ENCODE results near the gene HRC.
"Not testable (repeated sequence)": the region's sequence is repeated elsewhere in the genome, so short reads cannot be mapped to it uniquely, and the experiment has no call there.

HRC gene, protein sequence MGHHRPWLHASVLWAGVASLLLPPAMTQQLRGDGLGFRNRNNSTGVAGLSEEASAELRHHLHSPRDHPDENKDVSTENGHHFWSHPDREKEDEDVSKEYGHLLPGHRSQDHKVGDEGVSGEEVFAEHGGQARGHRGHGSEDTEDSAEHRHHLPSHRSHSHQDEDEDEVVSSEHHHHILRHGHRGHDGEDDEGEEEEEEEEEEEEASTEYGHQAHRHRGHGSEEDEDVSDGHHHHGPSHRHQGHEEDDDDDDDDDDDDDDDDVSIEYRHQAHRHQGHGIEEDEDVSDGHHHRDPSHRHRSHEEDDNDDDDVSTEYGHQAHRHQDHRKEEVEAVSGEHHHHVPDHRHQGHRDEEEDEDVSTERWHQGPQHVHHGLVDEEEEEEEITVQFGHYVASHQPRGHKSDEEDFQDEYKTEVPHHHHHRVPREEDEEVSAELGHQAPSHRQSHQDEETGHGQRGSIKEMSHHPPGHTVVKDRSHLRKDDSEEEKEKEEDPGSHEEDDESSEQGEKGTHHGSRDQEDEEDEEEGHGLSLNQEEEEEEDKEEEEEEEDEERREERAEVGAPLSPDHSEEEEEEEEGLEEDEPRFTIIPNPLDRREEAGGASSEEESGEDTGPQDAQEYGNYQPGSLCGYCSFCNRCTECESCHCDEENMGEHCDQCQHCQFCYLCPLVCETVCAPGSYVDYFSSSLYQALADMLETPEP

DNA sequence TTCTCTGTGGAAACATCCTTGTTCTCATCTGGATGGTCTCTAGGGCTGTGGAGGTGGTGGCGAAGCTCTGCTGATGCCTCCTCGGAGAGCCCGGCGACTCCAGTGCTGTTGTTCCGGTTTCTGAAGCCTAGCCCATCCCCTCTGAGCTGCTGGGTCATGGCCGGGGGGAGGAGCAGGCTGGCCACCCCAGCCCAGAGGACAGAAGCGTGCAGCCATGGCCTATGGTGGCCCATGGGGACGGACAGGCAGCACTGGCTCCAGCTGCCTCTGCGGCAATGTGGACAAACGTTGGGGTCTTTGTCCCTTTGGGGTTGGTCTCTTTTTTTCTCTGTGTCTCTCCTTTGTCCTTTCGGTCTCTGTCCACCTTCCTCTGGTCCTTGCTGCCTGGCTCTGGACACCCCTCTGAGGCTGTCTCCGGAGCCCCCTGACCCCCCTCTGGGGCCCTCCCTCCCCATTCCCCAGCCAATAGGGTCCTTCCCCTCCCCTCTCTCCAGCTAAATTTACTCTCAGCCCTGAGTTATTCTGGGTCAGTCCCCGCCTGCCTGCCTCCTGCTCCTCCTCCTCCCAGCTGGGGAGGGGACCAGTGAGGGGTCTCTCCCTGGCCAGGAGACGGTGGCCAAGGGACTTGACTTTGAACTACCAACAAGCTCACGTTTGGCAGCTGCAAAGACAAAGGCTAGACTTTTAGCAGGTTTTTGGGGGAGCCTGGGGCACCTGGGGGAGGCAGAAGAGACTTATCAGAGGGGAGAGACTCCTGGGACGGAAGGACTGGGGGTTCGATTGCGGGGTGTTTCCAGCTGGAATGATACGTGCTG, at the start of gene HRC:
Gene HRC, minus strand, starts transcription at position 392 of the 815 bp plus-strand sequence. Its CDS starts 159 bp downstream, at position 233.
- no peak for DNase-seq (ENCODE audit: low read depth in 2 of 2, low spot score in 1 of 2)

DNA sequence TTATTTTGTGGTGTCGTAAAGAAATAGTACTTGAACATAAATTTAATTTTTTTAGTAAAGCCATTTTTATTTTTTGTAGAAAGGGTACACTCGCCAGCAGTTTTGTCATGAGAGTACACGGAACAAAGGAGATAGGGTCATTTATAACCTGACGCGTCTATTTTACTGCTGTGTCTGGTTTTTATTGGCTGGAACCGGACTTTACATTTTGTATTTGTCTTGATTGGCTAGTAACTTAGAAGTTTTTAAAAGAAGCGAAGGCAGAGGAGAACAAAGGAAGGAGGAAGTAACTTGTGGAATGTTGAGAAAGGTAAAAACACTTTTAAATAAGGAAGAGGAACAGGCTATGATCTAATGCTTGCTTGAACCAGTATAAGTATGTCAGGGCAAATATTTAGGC, 45.8 kb upstream of the HRC start:
- DNase-seq (ENCODE audit: low read depth in 2 of 2, low spot score in 1 of 2) = no peak

DNA sequence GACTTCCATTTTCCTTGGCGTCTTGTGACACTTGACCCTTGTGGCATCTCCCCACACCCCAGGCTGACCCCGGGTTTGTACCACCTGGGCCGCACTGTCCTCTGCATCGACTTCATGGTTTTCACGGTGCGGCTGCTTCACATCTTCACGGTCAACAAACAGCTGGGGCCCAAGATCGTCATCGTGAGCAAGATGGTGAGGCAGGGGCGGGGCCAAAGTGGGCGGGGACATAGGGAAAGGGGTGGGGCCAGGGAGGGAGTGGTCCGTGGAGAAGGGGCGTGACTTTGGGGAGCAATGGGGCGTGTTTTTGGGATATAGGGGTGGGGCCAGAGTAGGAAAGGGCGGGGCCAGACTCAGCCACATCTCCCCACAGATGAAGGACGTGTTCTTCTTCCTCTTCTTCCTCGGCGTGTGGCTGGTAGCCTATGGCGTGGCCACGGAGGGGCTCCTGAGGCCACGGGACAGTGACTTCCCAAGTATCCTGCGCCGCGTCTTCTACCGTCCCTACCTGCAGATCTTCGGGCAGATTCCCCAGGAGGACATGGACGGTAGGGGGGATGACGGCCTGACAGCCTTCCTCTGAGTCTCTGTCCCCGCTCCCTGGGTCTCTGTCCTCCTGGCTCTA, 45.2 kb upstream of the HRC start:
- no peak for DNase-seq (ENCODE audit: low read depth in 2 of 2, low spot score in 1 of 2)

DNA sequence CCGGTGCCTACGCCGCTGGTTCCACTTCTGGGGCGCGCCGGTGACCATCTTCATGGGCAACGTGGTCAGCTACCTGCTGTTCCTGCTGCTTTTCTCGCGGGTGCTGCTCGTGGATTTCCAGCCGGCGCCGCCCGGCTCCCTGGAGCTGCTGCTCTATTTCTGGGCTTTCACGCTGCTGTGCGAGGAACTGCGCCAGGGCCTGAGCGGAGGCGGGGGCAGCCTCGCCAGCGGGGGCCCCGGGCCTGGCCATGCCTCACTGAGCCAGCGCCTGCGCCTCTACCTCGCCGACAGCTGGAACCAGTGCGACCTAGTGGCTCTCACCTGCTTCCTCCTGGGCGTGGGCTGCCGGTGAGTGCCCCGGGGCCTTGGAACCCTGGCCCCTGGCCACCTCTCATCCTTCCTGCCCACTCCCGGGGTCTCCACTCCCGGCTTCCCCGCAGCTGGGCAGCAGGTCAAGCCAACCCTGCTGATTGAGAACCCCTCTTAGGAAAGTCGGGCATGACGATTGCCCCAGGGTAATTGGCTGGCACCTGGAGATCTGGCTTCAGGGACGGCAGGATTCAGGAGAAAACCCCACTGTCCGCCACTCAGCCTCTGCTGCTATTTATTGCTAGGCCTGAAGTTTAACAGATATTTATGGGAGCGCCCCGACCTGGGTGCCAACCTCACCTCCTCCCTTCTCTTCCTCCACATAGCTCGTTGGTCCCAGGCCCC, 41.5 kb upstream of the HRC start:
- DNase-seq (ENCODE audit: low read depth in 2 of 2, low spot score in 1 of 2) = no peak

DNA sequence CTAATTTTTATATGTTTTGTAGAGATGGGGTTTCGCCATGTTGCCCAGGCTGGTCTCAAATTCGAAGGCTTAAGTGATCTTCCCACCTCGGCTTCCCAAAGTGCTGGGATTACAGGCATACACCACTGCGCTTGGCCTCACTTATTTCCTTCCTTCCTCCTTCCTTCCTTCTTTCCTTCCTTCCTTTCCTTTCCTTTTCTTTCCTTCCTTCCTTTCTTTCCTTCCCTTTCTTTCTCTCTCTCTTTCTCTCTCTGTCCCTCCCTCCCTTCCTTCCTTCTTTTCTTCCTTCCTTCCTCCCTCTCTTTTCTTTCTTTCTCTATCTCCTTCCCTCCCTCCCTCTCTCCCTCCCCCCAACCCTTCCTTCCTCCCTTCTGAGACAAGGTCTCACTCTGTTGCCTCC, 39.2 kb upstream of the HRC start:
- DNase-seq (ENCODE audit: low read depth in 2 of 2, low spot score in 1 of 2) = no peak

DNA sequence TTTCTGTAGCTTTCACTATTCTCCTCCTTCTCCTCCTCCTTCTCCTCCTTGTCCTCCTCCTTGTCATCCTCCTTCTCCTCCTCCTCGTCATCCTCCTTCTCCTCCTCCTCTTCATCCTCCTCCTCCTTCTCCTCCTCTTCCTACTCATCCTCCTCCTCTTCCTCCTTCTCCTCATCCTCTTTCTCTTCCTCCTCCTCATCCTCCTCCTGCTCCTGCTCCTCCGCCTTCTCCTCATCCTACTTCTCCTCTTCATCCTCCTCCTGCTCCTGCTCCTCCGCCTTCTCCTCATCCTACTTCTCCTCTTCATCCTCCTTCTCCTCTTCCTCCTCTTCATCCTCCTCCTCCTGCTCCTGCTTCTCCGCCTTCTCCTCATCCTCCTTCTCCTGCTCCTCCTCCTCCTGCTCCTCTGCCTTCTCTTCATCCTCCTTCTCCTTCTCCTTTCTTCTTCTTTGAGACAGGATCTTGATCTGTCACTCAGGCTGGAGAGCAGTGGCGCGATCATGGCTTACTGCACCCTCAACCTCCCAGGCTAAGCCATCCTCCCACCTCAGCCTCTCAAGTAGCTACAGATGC, 38.7 kb upstream of the HRC start:
- no peak for DNase-seq (ENCODE audit: low read depth in 2 of 2, low spot score in 1 of 2)

DNA sequence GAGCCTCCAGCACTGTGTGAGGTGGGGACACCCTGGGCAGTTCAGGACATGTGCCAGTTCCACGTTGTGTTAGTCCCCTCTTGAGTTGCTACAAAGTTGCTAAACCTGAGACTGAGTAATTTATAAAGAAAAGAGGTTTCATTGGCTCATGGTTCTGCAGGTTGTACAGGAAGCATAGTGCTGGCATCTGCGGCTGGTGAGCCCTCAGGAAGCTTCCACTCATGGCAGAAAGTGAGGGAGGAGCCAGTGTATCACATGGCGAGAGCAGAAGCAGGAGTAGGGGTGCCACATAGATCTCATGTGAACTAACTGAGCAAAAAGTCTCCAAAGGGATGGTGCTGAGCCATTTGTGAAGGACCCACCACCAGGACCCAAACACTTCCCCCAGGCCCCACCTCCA, 35.6 kb upstream of the HRC start:
- DNase-seq (ENCODE audit: low read depth in 2 of 2, low spot score in 1 of 2) = no peak

DNA sequence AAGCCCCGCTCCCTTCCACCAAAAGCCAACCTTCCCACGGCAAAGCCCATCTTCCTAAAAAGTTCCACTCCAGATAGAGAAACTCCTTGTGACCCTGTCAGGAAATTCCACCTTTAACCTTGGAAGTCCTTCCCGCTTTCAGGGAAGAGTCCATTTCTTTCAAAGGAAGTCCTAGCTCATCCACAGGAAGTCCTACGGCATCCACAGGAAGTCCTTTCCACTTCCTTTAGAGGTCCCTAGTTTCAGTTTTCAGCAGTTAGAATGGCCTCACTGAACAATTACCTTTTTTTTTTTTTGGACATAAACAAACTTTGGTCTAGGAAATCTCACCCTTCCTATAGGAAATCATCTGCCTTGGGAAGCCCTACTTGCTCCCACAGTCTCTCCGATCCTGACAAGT, 34.1 kb upstream of the HRC start:
- DNase-seq (ENCODE audit: low read depth in 2 of 2, low spot score in 1 of 2) = no peak

DNA sequence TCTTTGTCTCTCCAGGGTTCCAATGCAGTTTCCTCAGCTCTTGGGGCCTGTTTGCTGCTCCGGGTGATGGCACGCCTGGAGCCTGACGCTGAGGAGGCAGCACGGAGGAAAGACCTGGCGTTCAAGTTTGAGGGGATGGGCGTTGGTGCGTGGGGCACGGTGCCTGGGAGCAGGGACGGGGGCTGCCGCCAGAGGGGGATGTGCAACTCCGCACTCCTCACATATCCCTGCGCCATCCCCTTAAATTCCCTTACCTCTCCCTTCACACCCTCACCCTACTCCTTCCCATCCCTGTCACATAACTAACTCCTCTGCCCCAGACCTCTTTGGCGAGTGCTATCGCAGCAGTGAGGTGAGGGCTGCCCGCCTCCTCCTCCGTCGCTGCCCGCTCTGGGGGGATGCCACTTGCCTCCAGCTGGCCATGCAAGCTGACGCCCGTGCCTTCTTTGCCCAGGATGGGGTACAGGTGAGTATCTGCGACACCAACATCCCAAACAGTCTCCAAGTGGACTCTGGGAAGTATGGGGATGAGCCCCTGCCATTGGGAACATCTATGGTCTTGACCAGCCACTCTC, 33.5 kb upstream of the HRC start:
- DNase-seq (ENCODE audit: low read depth in 2 of 2, low spot score in 1 of 2) = no peak

DNA sequence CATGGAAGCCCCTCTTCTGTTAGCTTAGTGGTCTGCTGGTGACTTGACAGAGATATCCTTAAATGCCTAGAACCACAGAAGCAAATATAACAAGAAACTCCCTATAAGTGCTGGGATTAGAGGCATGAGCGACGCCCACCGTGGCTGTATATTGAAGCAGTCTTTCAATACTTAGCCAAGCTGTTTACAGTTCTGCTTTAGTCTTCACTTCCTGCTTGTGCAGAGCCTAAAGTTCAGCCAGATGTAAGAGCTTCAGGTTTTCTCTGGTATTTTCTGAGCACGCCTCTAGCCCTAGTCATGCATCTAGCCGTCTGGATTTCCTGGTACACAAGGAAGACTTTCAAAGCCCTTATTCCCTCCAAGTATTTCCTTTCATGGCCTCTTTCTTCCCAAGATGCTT, 30.9 kb upstream of the HRC start:
- DNase-seq (ENCODE audit: low read depth in 2 of 2, low spot score in 1 of 2) = no peak

DNA sequence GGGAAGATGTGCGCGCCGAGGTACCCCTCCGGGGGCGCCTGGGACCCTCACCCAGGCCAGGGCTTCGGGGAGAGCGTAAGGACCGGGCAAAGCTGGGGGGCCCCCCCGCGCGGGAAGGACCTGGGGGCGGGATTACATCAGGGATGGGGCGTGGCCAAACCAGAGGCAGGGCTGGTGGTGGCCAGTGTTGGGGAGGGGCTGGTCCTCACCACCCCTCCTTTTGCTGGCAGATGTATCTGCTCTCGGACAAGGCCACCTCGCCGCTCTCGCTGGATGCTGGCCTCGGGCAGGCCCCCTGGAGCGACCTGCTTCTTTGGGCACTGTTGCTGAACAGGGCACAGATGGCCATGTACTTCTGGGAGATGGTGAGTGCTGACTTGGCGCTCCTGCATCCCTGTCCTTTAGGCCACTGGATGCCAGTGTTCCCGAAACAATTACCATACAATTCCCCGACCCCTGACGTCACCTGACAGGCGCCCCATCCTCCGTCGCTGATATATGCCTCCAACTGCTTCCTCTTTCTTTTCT, 27.7 kb upstream of the HRC start:
- DNase-seq (ENCODE audit: low read depth in 2 of 2, low spot score in 1 of 2) = no peak

DNA sequence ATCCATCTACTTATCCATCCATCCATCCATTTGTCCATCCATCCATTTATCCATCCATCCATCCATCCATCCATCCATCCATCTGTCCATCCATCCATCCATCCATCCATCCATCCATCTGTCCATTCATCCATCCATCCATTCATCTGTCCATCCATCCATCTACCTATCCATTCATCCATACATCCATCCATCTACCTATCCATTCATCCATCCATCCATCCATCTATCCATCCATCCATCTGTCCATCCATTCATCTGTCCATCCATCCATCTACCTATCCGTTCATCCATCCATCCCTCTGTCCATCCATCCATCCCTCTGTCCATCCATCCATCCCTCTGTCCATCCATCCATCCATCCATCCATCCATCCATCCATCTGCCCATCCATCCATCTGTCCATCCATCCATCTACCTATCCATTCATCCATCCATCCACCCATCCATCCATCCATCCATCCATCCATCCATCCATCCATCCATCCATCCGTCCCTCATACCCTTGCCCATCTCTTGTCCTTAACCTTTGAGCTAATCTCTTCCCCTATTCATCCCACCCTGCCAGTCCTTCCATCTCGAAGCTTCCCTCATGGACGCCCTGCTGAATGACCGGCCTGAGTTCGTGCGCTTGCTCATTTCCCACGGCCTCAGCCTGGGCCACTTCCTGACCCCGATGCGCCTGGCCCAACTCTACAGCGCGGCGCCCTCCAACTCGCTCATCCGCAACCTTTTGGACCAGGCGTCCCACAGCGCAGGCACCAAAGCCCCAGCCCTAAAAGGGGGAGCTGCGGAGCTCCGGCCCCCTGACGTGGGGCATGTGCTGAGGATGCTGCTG, 27.0 kb upstream of the HRC start:
- DNase-seq (ENCODE audit: low read depth in 2 of 2, low spot score in 1 of 2) = not testable (repeated sequence)

DNA sequence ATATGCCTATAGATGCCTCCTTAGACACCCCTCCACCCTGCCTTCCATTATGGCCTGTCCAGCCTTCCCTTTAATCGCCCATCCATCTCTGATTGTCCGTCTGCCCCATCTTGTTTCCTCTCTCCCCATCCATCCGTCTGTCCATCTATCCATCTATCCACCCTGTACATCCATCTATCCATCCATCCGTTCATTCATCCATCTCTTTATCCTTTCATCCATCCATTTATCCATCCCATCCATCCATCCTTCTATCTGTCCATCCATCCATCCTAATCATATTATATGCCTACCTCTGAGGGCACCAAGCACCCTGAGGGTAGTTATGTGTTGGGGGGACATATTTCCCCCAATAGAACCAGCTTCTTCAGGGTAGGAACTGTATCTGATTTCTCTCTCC, 25.5 kb upstream of the HRC start:
- DNase-seq (ENCODE audit: low read depth in 2 of 2, low spot score in 1 of 2) = no peak

DNA sequence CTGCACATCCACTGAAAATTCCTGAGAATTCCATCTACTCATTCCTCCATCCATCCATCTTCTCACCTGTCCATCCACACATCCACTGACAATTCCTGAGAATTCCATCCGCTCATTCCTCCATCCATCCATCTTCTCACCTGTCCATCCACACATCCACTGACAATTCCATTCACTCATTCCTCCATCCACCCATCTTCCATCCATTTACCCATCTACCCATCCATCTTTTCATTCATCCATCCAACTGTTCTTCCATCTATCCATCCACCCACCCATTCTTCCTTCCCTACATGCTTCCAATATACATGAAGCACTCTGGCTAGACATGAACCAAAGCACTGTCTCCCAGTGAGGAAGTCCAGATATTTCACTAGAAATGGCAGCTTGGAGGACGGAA, 18.0 kb upstream of the HRC start:
- no peak for DNase-seq (ENCODE audit: low read depth in 2 of 2, low spot score in 1 of 2)

DNA sequence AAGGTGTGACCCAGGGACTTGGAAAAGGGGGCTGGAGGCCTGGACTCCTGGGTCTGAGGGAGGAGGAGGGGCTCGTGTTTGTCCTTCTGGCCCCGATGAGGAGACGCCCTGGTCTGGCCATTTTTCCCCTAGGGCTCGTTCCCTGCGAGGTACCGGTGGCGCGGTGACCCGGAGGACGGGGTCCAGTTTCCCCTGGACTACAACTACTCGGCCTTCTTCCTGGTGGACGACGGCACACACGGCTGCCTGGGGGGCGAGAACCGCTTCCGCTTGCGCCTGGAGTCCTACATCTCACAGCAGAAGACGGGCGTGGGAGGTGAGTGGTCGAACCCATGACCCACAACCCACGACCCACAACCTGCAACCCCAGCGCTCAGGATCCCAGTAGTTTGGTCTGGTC, 13.2 kb upstream of the HRC start:
- no peak for DNase-seq (ENCODE audit: low read depth in 2 of 2, low spot score in 1 of 2)

DNA sequence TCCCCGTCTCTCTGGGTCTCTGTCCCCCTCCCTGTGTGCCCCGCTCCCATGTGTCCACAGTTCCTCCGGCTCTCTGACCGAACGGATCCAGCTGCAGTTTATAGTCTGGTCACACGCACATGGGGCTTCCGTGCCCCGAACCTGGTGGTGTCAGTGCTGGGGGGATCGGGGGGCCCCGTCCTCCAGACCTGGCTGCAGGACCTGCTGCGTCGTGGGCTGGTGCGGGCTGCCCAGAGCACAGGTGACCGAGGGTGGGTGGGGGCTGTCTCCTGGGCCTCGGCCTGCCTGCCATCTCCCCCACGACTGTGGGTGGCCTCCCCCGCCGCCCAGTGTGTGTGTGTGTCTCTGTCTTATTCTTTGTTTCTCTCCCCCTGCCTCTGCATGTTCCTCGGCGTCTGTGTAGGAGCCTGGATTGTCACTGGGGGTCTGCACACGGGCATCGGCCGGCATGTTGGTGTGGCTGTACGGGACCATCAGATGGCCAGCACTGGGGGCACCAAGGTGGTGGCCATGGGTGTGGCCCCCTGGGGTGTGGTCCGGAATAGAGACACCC, 12.7 kb upstream of the HRC start:
- DNase-seq (ENCODE audit: low read depth in 2 of 2, low spot score in 1 of 2) = no peak

DNA sequence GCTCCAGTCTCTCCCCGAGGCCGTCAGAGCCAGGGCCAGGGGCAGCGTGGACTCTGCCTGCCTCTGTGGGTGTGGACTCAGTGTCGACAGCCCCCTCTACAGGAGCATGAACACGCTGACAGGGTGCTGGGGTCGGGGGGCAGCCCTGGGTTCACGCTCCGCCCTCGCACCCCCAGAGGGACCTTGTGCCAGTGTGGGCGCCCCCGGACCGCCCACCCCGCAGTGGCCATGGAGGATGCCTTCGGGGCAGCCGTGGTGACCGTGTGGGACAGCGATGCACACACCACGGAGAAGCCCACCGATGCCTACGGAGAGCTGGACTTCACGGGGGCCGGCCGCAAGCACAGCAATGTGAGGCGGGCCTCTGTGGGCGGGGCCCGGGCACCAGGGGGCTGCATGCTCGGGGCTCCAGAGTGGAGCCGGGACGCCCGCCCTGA, 10.7 kb upstream of the HRC start:
- DNase-seq (ENCODE audit: low read depth in 2 of 2, low spot score in 1 of 2) = no peak

DNA sequence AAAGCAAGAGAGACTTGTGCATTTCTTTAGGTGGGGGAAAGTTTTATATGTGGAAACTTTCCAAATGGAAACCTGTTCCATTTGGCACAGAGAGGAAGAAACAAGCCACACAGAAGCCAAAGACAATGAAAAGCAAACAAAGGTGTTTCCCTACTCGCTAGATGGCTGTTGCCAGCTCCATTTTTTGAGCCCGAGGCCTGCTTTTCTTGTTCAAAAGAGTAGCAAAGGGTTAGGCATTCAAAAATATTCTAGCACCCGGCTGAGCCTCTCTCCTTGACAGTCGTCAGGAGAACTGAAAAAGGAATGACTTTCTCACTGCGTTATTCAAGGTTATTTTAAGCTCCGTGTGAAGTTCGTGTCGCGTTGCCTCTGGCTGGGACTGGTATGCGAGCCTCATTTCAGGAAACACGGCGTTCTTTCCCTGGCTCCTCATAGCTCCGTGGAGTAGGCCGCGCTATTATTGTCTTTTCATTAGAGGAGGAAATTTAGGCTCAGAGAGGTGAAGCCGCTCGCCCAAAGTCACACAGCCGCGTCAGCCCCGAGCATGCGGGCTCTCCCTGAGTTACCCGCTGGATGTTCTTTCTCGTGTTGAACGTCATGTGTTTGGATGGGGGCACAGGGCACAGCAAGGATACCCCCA, 10.0 kb upstream of the HRC start:
- DNase-seq (ENCODE audit: low read depth in 2 of 2, low spot score in 1 of 2) = no peak
